Right atrium auricular region (tissue), 2 donors: ENCODE measurements around the gene CHMP3. TPM values are rescaled to one million over a fixed set of nuclear protein-coding genes. Genes with fewer than 3 reads are reported as not detected.
A peak's percentile ranks its signal among the peaks of the same experiment; 100 is the strongest.

ENCODE experiments used
- DNase-seq: peaks from one replicate; pipeline ENCODE4 v3.0.0-alpha.2; 2019; ENCODE audit warnings: low spot score
- H3K27ac ChIP-seq, 2 donors: fragments of 200-600 bp; sonication (generic); 1 replicate in 1 of 2; 2 replicates in 1 of 2; pipeline ENCODE4 v1.5.1; 2016 to 2019
- H3K27me3 ChIP-seq, 2 donors: fragments of 200-600 bp; sonication (generic); one replicate each; pipeline versions ENCODE4 v1.5.1 to v1.6.0; 2017 to 2019
- H3K36me3 ChIP-seq: fragments of 200-600 bp; sonication (generic); one replicate; pipeline ENCODE4 v1.5.1; 2016
- H3K4me1 ChIP-seq, 2 donors: fragments of 200-600 bp; sonication (generic); one replicate each; pipeline versions ENCODE4 v1.5.1 to v1.6.0; 2017 to 2019
- H3K4me3 ChIP-seq, 2 donors: fragments of 200-600 bp; sonication (generic); 1 replicate in 1 of 2; 2 replicates in 1 of 2; pipeline ENCODE4 v1.5.1; 2017 to 2019; ENCODE audit warnings: mild to moderate bottlenecking in 1 of 2, moderate library complexity in 1 of 2
- H3K9me3 ChIP-seq, 2 donors: fragments of 200-600 bp; sonication (generic); one replicate each; pipeline ENCODE4 v1.5.1; 2019
- total RNA-seq, 2 donors: library from RNA; depleted of rRNA; stranded (reverse); fragments of >200 nt; gene quantifications; one replicate each; pipeline ENCODE4 v1.1.0, GENCODE V29; 2016
- TF ChIP-seq, protein P1 (sequence below), 2 donors: fragments of 200-600 bp; sonication (generic); IDR thresholded peaks; one replicate each; pipeline ENCODE4 v1.5.1; 2019; ENCODE audit warnings: antibody characterized with exemption in 2 of 2

The CHMP3 gene
- total RNA-seq, 2 donors from 2014 or later, result 79.7 to 89.1 TPM

DNA sequence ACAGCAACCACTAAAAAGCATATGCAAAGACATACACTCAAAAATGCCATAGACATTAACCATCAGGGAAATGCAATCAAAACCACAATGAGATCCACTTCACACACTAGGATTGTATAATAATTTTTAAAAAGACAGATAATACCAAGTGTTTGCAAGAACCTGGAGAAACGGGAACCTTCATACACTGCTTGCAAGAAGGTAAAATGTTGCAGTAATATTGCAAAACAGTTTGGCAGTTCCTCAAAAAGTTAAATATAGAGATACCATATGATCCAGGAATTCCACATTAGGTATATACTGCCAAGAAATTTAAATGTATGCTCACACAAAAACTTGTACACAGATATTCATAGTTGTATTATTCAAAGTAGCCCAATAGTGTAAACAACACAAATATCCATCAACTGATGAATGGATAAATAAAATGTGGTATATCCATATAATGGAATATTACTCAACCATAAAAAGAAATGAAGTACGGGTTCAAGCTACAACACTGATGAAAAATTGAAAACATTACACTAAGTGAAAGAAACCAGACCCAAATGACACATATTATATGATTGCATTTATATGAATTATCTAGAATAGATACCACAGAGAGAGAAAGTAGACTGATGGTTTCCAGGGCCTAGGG, 14.7 kb upstream of the CHMP3 start:
- TF ChIP-seq, protein P1, sequence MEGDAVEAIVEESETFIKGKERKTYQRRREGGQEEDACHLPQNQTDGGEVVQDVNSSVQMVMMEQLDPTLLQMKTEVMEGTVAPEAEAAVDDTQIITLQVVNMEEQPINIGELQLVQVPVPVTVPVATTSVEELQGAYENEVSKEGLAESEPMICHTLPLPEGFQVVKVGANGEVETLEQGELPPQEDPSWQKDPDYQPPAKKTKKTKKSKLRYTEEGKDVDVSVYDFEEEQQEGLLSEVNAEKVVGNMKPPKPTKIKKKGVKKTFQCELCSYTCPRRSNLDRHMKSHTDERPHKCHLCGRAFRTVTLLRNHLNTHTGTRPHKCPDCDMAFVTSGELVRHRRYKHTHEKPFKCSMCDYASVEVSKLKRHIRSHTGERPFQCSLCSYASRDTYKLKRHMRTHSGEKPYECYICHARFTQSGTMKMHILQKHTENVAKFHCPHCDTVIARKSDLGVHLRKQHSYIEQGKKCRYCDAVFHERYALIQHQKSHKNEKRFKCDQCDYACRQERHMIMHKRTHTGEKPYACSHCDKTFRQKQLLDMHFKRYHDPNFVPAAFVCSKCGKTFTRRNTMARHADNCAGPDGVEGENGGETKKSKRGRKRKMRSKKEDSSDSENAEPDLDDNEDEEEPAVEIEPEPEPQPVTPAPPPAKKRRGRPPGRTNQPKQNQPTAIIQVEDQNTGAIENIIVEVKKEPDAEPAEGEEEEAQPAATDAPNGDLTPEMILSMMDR (IDR thresholded peaks at IDR 0.05), result no peak
- no peaks in the 10 kb centered on the region for H3K4me1 ChIP-seq
- no peak overlapping the region for H3K4me3 ChIP-seq
- peaks cover 0 to 8% of the 10 kb centered on the region in 2 donors for H3K9me3 ChIP-seq
- no peaks in the 10 kb centered on the region for H3K27me3 ChIP-seq
- H3K36me3 ChIP-seq, result no peaks in the 10 kb centered on the region
- H3K27ac ChIP-seq, result no peak overlapping the region
- no peak for DNase-seq

DNA sequence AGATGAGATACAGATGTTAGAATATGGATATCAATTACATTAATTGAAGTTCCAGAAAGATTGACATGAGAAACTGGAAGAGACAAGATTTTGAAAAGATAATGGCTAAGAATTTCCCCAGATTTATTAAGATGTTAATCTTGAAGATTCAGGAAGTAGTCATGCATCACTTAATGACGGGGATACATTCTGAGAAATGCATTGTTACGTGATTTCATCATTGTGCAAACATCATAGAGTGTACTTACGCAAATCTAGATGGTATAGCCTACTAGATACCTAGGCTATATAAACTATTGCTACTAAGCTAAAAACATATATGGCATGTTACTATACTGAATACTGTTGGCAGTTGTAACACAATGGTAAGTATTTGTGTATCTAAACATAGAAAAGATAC, 6.8 kb upstream of the CHMP3 start:
- H3K36me3 ChIP-seq, result no peaks in the 10 kb centered on the region
- DNase-seq, result no peak
- TF ChIP-seq, protein P1 (IDR thresholded peaks at IDR 0.05), result no peak
- no peak overlapping the region for H3K27ac ChIP-seq
- no peak overlapping the region for H3K4me3 ChIP-seq
- no peaks in the 10 kb centered on the region for H3K9me3 ChIP-seq
- H3K27me3 ChIP-seq, result no peaks in the 10 kb centered on the region
- no peaks in the 10 kb centered on the region for H3K4me1 ChIP-seq

DNA sequence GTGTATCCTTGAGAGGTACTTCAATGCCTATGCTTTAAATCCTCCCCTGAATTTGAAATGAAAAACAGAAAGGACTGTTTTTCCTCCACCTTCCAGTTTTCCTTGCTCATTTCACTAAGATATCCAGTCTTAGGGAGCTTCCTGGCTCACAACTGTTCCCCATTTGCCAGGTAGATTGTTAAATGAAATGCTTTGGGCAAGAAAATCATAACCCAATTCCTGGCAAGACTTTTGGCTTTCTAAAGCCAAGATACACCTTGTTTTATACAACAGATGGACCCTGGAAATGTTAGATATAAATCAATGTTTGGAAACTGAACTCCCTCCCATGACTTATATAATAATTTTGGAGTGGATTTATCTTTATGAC, 3.6 kb upstream of the CHMP3 start:
- TF ChIP-seq, protein P1 (IDR thresholded peaks at IDR 0.05), result no peak
- peak overlapping the region in 1 of 2 donors; percentile 45 for H3K27ac ChIP-seq
- no peaks in the 10 kb centered on the region for H3K9me3 ChIP-seq

DNA sequence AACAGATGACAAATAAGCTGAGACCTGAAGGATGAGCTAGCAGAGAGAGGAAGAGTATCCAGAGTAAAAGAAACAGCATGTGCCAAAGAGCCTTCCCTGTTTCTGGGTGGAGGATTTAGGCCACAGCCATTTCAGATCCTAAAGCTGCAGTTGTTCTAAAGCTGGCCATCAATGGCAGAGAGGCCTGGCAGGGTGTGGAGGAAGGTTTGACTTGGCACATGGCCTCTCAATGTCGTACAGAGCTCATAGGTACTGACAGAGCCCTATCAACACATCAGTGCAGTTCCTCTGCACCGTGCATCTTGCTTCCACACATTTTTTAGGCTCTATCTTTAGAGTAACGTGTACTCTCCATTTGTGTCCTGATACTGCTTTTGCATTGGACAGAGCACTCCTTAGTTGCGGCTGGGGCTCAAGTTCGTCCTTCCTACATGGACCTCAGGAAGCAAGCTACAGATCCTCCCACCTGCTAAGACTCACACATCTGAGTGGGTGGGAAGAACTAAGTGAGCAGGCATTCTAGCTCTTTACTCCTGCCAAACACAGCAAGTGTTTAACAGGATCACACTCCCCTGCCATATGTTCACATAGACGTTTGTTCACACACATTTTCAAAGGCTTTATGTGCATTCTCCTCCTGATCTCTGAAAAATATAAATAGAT, 3.0 kb upstream of the CHMP3 start:
- Histone ChIP-seq H3K4me3 (no peak overlapping the region), H3K9me3 (no peaks in the 10 kb centered on the region), H3K36me3 (no peaks in the 10 kb centered on the region), H3K27me3 (no peaks in the 10 kb centered on the region), H3K27ac (peak overlapping the region in 1 of 2 donors; percentile 45), H3K4me1 (peaks cover 0 to 18% of the 10 kb centered on the region in 2 donors)
- DNase-seq, result no peak
- TF ChIP-seq, protein P1 (IDR thresholded peaks at IDR 0.05), result no peak

More for the DNA sequence above, 3.6 kb upstream of the CHMP3 start:
- Histone ChIP-seq H3K4me3 (no peak overlapping the region), H3K4me1 (peaks cover 0 to 13% of the 10 kb centered on the region in 2 donors), H3K36me3 (no peaks in the 10 kb centered on the region), H3K27me3 (no peaks in the 10 kb centered on the region)
- DNase-seq, result no peak

DNA sequence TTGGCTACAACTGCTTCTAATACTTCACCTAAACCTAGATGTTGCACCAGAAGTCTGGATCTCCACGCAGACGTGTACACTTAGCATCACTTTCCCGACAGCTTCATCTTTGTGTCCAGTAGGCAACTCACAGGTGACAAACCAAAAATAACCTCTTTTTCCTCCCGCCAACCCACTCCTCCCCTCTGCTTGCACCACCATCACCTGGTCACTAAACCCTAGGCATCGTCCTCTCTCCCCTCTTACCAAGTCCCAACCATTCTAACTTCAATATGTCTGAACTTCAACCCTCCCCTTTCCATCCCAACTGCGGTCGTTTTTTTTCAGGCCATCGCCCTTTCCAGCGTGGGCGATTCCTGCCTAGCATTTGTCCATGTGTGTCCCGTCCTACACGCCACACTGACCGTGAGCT, 413 bp upstream of the CHMP3 start:
- Histone ChIP-seq H3K36me3 (no peaks in the 10 kb centered on the region), H3K4me3 (peak overlapping the region; percentile 57 to 70), H3K27ac (peak overlapping the region; percentile 95 to 97), H3K4me1 (peaks cover 0 to 31% of the 10 kb centered on the region in 2 donors), H3K27me3 (no peaks in the 10 kb centered on the region), H3K9me3 (no peaks in the 10 kb centered on the region)
- DNase-seq, result no peak
- TF ChIP-seq, protein P1 (IDR thresholded peaks at IDR 0.05), result no peak
